GM12878 (cell line): ENCODE data around the gene IL32. TPM values are rescaled to one million over a fixed set of nuclear protein-coding genes. Genes with fewer than 3 reads are reported as not detected.

ENCODE experiments used
- ASH2L ChIP-seq: fragments of 300-600, 200-600 bp; sonication (generic); IDR thresholded peaks from 2 replicates; pipeline ENCODE4 v1.6.1; 2017; ENCODE audit warnings: low read depth, mild to moderate bottlenecking, borderline replicate concordance
- ATF3 ChIP-seq: IDR thresholded peaks from 2 replicates; pipeline ENCODE4 v1.6.1; 2011; ENCODE audit warnings: low read depth, mild to moderate bottlenecking, low read length, moderate library complexity, borderline replicate concordance; ENCODE audit errors: extremely low read depth
- BCL3 ChIP-seq: IDR thresholded peaks from 2 replicates; pipeline ENCODE4 v1.6.1; 2011; ENCODE audit warnings: borderline replicate concordance, low read depth, mild to moderate bottlenecking, moderate library complexity, low read length; ENCODE audit not compliant: insufficient read depth, poor library complexity, severe bottlenecking
- BRCA1 ChIP-seq: IDR thresholded peaks from 2 replicates; pipeline ENCODE4 v1.6.1; 2011; ENCODE audit warnings: low read depth, low read length, improper control_type of control experiment
- CBX5 ChIP-seq: sonication (generic); IDR thresholded peaks from 2 replicates; pipeline ENCODE4 v1.6.1; 2016; ENCODE audit warnings: low read depth, moderate library complexity, mild to moderate bottlenecking, inconsistent platforms
- CEBPB ChIP-seq, 2 experiments: fragments of 150-350 bp in 1 of 2; IDR thresholded peaks; 2 replicates each; pipeline ENCODE4 v1.6.1; 2012 to 2014; ENCODE audit warnings: low read depth in 2 of 2, low read length in 2 of 2, borderline replicate concordance in 1 of 2, inconsistent platforms in 1 of 2
- CHD2 ChIP-seq: IDR thresholded peaks from 2 replicates; pipeline ENCODE4 v1.6.1; 2011; ENCODE audit warnings: low read depth, low read length, improper control_type of control experiment, borderline replicate concordance
- CREB1 ChIP-seq: IDR thresholded peaks from 2 replicates; pipeline ENCODE4 v1.6.1; 2012; ENCODE audit warnings: low read depth, mild to moderate bottlenecking, inconsistent platforms
- E2F8 ChIP-seq: fragments of 450-650 bp; IDR thresholded peaks from 2 replicates; pipeline ENCODE4 v1.6.1; 2018; ENCODE audit warnings: mild to moderate bottlenecking, low read depth, moderate library complexity; ENCODE audit not compliant: partially characterized antibody
- EP300 ChIP-seq, 2 experiments: fragments of 150-350 bp in 1 of 2; IDR thresholded peaks; 2 replicates each; pipeline ENCODE4 v1.6.1; 2011 to 2012; ENCODE audit warnings: low read depth in 2 of 2, low read length in 2 of 2, borderline replicate concordance in 1 of 2, improper control_type of control experiment in 1 of 2, inconsistent platforms in 1 of 2; ENCODE audit not compliant: control insufficient read depth in 1 of 2
- FOS ChIP-seq: IDR thresholded peaks from 3 replicates; pipeline ENCODE4 v1.6.1; 2011; ENCODE audit warnings: borderline replicate concordance; ENCODE audit not compliant: insufficient read length; ENCODE audit errors: extremely low read depth
- GABPA ChIP-seq: IDR thresholded peaks from 2 replicates; pipeline ENCODE4 v1.6.1; 2014; ENCODE audit warnings: antibody characterized with exemption, low read depth, mild to moderate bottlenecking, inconsistent platforms
- HDAC2 ChIP-seq: fragments of 200-600 bp; sonication (generic); IDR thresholded peaks from 2 replicates; pipeline ENCODE4 v1.6.1; 2017
- HDAC6 ChIP-seq: fragments of 200-600 bp; sonication (generic); IDR thresholded peaks from one replicate; pipeline ENCODE4 v1.8.0; 2017; ENCODE audit warnings: antibody characterized with exemption; ENCODE audit not compliant: unreplicated experiment
- KDM1A ChIP-seq: fragments of 200-600 bp; sonication (generic); IDR thresholded peaks from 2 replicates; pipeline ENCODE4 v1.6.1; 2016; ENCODE audit warnings: borderline replicate concordance
- NFXL1 ChIP-seq: fragments of 450-650 bp; IDR thresholded peaks from 2 replicates; pipeline ENCODE4 v1.6.1; 2017; ENCODE audit warnings: antibody characterized with exemption, mild to moderate bottlenecking, borderline replicate concordance
- RELA ChIP-seq: fragments of 450-650 bp; IDR thresholded peaks from 2 replicates; pipeline ENCODE4 v1.8.0; 2014; ENCODE audit warnings: borderline replicate concordance; ENCODE audit not compliant: partially characterized antibody
- RELB ChIP-seq: fragments of 450-650 bp; IDR thresholded peaks from 2 replicates; pipeline ENCODE4 v1.6.1; 2017; ENCODE audit warnings: low read depth, mild to moderate bottlenecking, moderate library complexity
- SKIL ChIP-seq: fragments of 450-650 bp; IDR thresholded peaks from 2 replicates; pipeline ENCODE4 v1.6.1; 2017; ENCODE audit warnings: mild to moderate bottlenecking, low read depth, inconsistent platforms; ENCODE audit not compliant: poor library complexity, severe bottlenecking
- TBL1XR1 ChIP-seq: IDR thresholded peaks from 2 replicates; pipeline ENCODE4 v1.6.1; 2012; ENCODE audit warnings: low read depth, low read length, improper control_type of control experiment
- ZNF274 ChIP-seq: IDR thresholded peaks from one replicate; pipeline ENCODE4 v1.8.0; 2011; ENCODE audit not compliant: insufficient read length, insufficient read depth
- polyA plus RNA-seq, 11 experiments: library from polyadenylated mRNA; depleted of rRNA in 4 of 11; unstranded in 6 of 11; stranded (reverse) in 5 of 11; fragments of >200 nt; fragmentation: Nextera tagmentation in 4 of 11; fragmentation: Illumina TruSeq in 1 of 11; extraction: Ambion mirVana in 4 of 11; extraction: Trizol in 1 of 11; gene quantifications; 1 replicate in 1 of 11; 2 replicates in 10 of 11; pipeline versions ENCODE4 v1.2.1 to v1.2.3, GENCODE V29; 2011 to 2016; ENCODE audit warnings: inconsistent platforms in 2 of 11, missing spikeins in 2 of 11, low read depth in 1 of 11
- total RNA-seq, 4 experiments: library from RNA; depleted of rRNA in 3 of 4; stranded (reverse); fragments of >200 nt in 3 of 4; fragmentation: Illumina TruSeq in 1 of 4; extraction: Trizol in 1 of 4; gene quantifications; 2 replicates each; pipeline versions ENCODE4 v1.2.1 to v1.2.3, GENCODE V29; 2013 to 2021

IL32 gene
- total and polyA plus RNA-seq, 10 of the 15 experiments (the other 5 are each of a cell fraction or from before 2014, with no cell fraction given) = 27.0 to 122 (median 55.8) TPM

GRCh38 chr16:3065069-3065741 lies at the start of gene IL32 (continued):
- TF ChIP-seq NFXL1 = no peak
- no peak for TF ChIP-seq TBL1XR1
- TF ChIP-seq ZNF274 = no peak
- no peak for TF ChIP-seq ATF3
- TF ChIP-seq CEBPB (IDR thresholded peaks at IDR 0.05; ENCODE audit: borderline replicate concordance in 1 of 2, low read depth in 2 of 2, low read length in 2 of 2) = no peak
- peak; percentile 74 for TF ChIP-seq CHD2
- TF ChIP-seq SKIL = no peak
- TF ChIP-seq EP300 (IDR thresholded peaks at IDR 0.05; ENCODE audit: borderline replicate concordance in 1 of 2, control insufficient read depth in 1 of 2, low read depth in 2 of 2, low read length in 2 of 2) = no peak
- no peak for TF ChIP-seq GABPA
- TF ChIP-seq CBX5 = no peak
- peak; percentile 93 for TF ChIP-seq RELA
- TF ChIP-seq FOS = no peak
- no peak for TF ChIP-seq KDM1A
- no peak for TF ChIP-seq ASH2L
- peak; percentile 68 for TF ChIP-seq CREB1
- no peak for TF ChIP-seq BCL3
- TF ChIP-seq RELB = peak; percentile 92
- TF ChIP-seq HDAC2 = no peak
- no peak for TF ChIP-seq HDAC6
- no peak for TF ChIP-seq E2F8
- TF ChIP-seq BRCA1 = no peak
